Liver (tissue), 9 donors: Measurements from ENCODE around the gene CAVIN2. TPM values are rescaled to one million over a fixed set of nuclear protein-coding genes. Genes with fewer than 3 reads are reported as not detected.

Experiments
- DNase-seq: peaks from one replicate; pipeline ENCODE4 v3.0.0-alpha.2; 2017; ENCODE audit warnings: low spot score
- H3K27ac ChIP-seq, 2 donors: one replicate each; pipeline ENCODE4 v1.7.0; 2013; ENCODE audit warnings: inconsistent platforms in 2 of 2, low read length in 2 of 2, control low read depth in 1 of 2, low read depth in 1 of 2, mild to moderate bottlenecking in 1 of 2
- H3K27me3 ChIP-seq, 4 donors: one replicate each; pipeline versions ENCODE4 v1.6.1 to v1.7.0; 2013; ENCODE audit warnings: low read length in 3 of 4, inconsistent platforms in 1 of 4, mild to moderate bottlenecking in 1 of 4, moderate library complexity in 1 of 4; ENCODE audit not compliant: control insufficient read depth in 4 of 4, insufficient read depth in 4 of 4
- H3K36me3 ChIP-seq, 4 donors: one replicate each; pipeline versions ENCODE4 v1.6.1 to v1.7.0; 2013; ENCODE audit warnings: low read length in 3 of 4, mild to moderate bottlenecking in 3 of 4, low read depth in 1 of 4, moderate library complexity in 1 of 4; ENCODE audit not compliant: control insufficient read depth in 4 of 4, insufficient read depth in 3 of 4
- H3K4me1 ChIP-seq, 4 donors: one replicate each; pipeline versions ENCODE4 v1.6.1 to v1.7.0; 2013; ENCODE audit warnings: low read length in 3 of 4, mild to moderate bottlenecking in 3 of 4, moderate library complexity in 1 of 4; ENCODE audit not compliant: control insufficient read depth in 4 of 4, insufficient read depth in 4 of 4
- H3K4me3 ChIP-seq, 3 donors: one replicate each; pipeline versions ENCODE4 v1.6.1 to v1.7.0; 2013; ENCODE audit warnings: low read length in 3 of 3, control low read depth in 1 of 3, low read depth in 1 of 3, mild to moderate bottlenecking in 1 of 3
- H3K9ac ChIP-seq, 2 donors: one replicate each; pipeline ENCODE4 v1.7.0; 2013; ENCODE audit warnings: low read length in 2 of 2, mild to moderate bottlenecking in 2 of 2, moderate library complexity in 2 of 2, control low read depth in 1 of 2, low read depth in 1 of 2
- H3K9me3 ChIP-seq, 4 donors: one replicate each; pipeline versions ENCODE4 v1.6.1 to v1.7.0; 2013; ENCODE audit warnings: low read length in 3 of 4; ENCODE audit not compliant: control insufficient read depth in 4 of 4
- ATF3 ChIP-seq: IDR thresholded peaks from 2 replicates; pipeline ENCODE4 v1.6.1; 2016; ENCODE audit warnings: antibody characterized with exemption
- EGR1 ChIP-seq, 2 donors: IDR thresholded peaks; 2 replicates each; pipeline ENCODE4 v1.6.1; 2016 to 2018; ENCODE audit warnings: antibody characterized with exemption in 2 of 2, low read depth in 2 of 2
- FOXA1 ChIP-seq: IDR thresholded peaks from 2 replicates; pipeline ENCODE4 v1.6.1; 2016; ENCODE audit warnings: antibody characterized with exemption
- FOXA2 ChIP-seq: IDR thresholded peaks from 2 replicates; pipeline ENCODE4 v1.6.1; 2016; ENCODE audit warnings: antibody characterized with exemption
- GABPA ChIP-seq, 2 donors: IDR thresholded peaks in 1 of 2; conservative IDR thresholded peaks in 1 of 2; 2 replicates each; pipeline ENCODE4 v1.6.1; 2016; ENCODE audit warnings: antibody characterized with exemption in 2 of 2, mild to moderate bottlenecking in 1 of 2, moderate library complexity in 1 of 2
- HNF4A ChIP-seq, 2 donors: conservative IDR thresholded peaks; 2 replicates each; pipeline ENCODE4 v1.6.1; 2016; ENCODE audit warnings: antibody characterized with exemption in 2 of 2, mild to moderate bottlenecking in 2 of 2
- HNF4G ChIP-seq: IDR thresholded peaks from 2 replicates; pipeline ENCODE4 v1.6.1; 2016; ENCODE audit warnings: antibody characterized with exemption
- JUND ChIP-seq, 2 donors: IDR thresholded peaks; 2 replicates each; pipeline ENCODE4 v1.6.1; 2016; ENCODE audit warnings: antibody characterized with exemption in 2 of 2
- MAX ChIP-seq: IDR thresholded peaks from 2 replicates; pipeline ENCODE4 v1.6.1; 2016; ENCODE audit warnings: antibody characterized with exemption
- NR2F2 ChIP-seq: IDR thresholded peaks from 2 replicates; pipeline ENCODE4 v1.6.1; 2016; ENCODE audit warnings: antibody characterized with exemption
- RAD21 ChIP-seq, 2 donors: IDR thresholded peaks; 2 replicates each; pipeline ENCODE4 v1.6.1; 2016; ENCODE audit warnings: antibody characterized with exemption in 2 of 2, mild to moderate bottlenecking in 2 of 2
- REST ChIP-seq: IDR thresholded peaks from 2 replicates; pipeline ENCODE4 v1.6.1; 2016; ENCODE audit warnings: antibody characterized with exemption, mild to moderate bottlenecking
- RXRA ChIP-seq, 2 donors: IDR thresholded peaks; 2 replicates each; pipeline ENCODE4 v1.6.1; 2017 to 2018; ENCODE audit warnings: antibody characterized with exemption in 2 of 2, mild to moderate bottlenecking in 1 of 2
- SP1 ChIP-seq: IDR thresholded peaks from 2 replicates; pipeline ENCODE4 v1.6.1; 2018; ENCODE audit warnings: antibody characterized with exemption, mild to moderate bottlenecking
- TAF1 ChIP-seq: conservative IDR thresholded peaks from 2 replicates; pipeline ENCODE4 v1.6.1; 2016; ENCODE audit warnings: antibody characterized with exemption, mild to moderate bottlenecking
- YY1 ChIP-seq: IDR thresholded peaks from 2 replicates; pipeline ENCODE4 v1.6.1; 2016; ENCODE audit warnings: antibody characterized with exemption, mild to moderate bottlenecking
- ZBTB33 ChIP-seq: IDR thresholded peaks from 2 replicates; pipeline ENCODE4 v1.6.1; 2016; ENCODE audit warnings: antibody characterized with exemption
- WGBS: extraction: QIAGEN DNeasy Blood & Tissue Kit; methylation state at CpG from one replicate; pipeline ENCODE4 v1.1.7; 2013; 5-methylcytosine and 5-hydroxymethylcytosine counted together
- polyA plus RNA-seq, 2 donors: library from polyadenylated mRNA; stranded (reverse) in 1 of 2; unstranded in 1 of 2; fragments of 200-250 nt in 1 of 2; fragments of >200 nt in 1 of 2; fragmentation: Nextera tagmentation in 1 of 2; extraction: Ambion mirVana in 1 of 2; gene quantifications; one replicate each; pipeline versions ENCODE4 v1.2.1 to v1.2.3, GENCODE V29; 2013 to 2015
- total RNA-seq, 2 donors: library from RNA; depleted of rRNA; stranded (reverse); fragments of >200 nt; gene quantifications; one replicate each; pipeline ENCODE4 v1.2.3, GENCODE V29; 2014
- donor health status: healthy.
- donor health status: healthy.
- donor health status: healthy.
- donor health status: healthy.
- donor health status: healthy.

CAVIN2 gene
- total and polyA plus RNA-seq, 4 donors = 13.3 to 20.7 (median 14.0) TPM

- WGBS = 91% methylated on average over 1 of the region's 1 CpG
- Histone ChIP-seq H3K27ac (no peak overlapping the region), H3K27me3 (no peaks in the 10 kb centered on the region)
Observed at GRCh38 chr2:191818133-191818532, 28.8 kb downstream of the CAVIN2 start.

GRCh38 chr2:191815010-191815409 lies 31.9 kb downstream of the CAVIN2 start:
- Histone ChIP-seq H3K4me3 (no peak overlapping the region), H3K9me3 (no peaks in the 10 kb centered on the region), H3K27ac (no peak overlapping the region), H3K9ac (no peak overlapping the region), H3K4me1 (peaks cover 0 to 3% (median 1%) of the 10 kb centered on the region in 4 donors), H3K36me3 (no peaks in the 10 kb centered on the region), H3K27me3 (no peaks in the 10 kb centered on the region)
- WGBS = 91% methylated on average over 1 of the region's 1 CpG
- no peak for DNase-seq
- no peak for TF ChIP-seq FOXA1
- no peak for TF ChIP-seq RAD21 (IDR thresholded peaks at IDR 0.05)
- TF ChIP-seq EGR1 (IDR thresholded peaks at IDR 0.05; ENCODE audit: low read depth in 2 of 2) = no peak

More at GRCh38 chr2:191818133-191818532, 28.8 kb downstream of the CAVIN2 start:
- DNase-seq = no peak
- TF ChIP-seq FOXA1 (no peak), FOXA2 (no peak), SP1 (no peak), GABPA (IDR thresholded peaks at IDR 0.05 in 1 of 2, conservative IDR thresholded peaks at IDR 0.05 in 1 of 2) (no peak), REST (no peak), ATF3 (no peak), MAX (no peak), TAF1 (no peak), HNF4G (no peak), RAD21 (IDR thresholded peaks at IDR 0.05) (no peak), HNF4A (conservative IDR thresholded peaks at IDR 0.05) (no peak), YY1 (no peak)
- no peak overlapping the region for H3K4me3 ChIP-seq
- no peak overlapping the region for H3K9ac ChIP-seq
- H3K9me3 ChIP-seq = no peaks in the 10 kb centered on the region
- no peaks in the 10 kb centered on the region for H3K36me3 ChIP-seq
- peaks cover 0 to 2% (median 0%) of the 10 kb centered on the region in 4 donors for H3K4me1 ChIP-seq

GRCh38 chr2:191813943-191814342 lies 32.9 kb downstream of the CAVIN2 start:
- H3K27me3 ChIP-seq = no peaks in the 10 kb centered on the region

More at GRCh38 chr2:191813943-191814342, 32.9 kb downstream of the CAVIN2 start:
- Histone ChIP-seq H3K9me3 (no peaks in the 10 kb centered on the region), H3K27ac (no peak overlapping the region), H3K4me1 (peaks cover 0 to 3% (median 1%) of the 10 kb centered on the region in 4 donors), H3K9ac (no peak overlapping the region), H3K36me3 (no peaks in the 10 kb centered on the region), H3K4me3 (no peak overlapping the region)
- 66% methylated on average over 8 of the region's 8 CpGs for WGBS
- no peak for DNase-seq
- TF ChIP-seq SP1 (no peak), REST (no peak), YY1 (no peak), GABPA (IDR thresholded peaks at IDR 0.05 in 1 of 2, conservative IDR thresholded peaks at IDR 0.05 in 1 of 2) (no peak), EGR1 (IDR thresholded peaks at IDR 0.05; ENCODE audit: low read depth in 2 of 2) (no peak), TAF1 (no peak), ZBTB33 (no peak), NR2F2 (no peak), HNF4G (no peak), RXRA (IDR thresholded peaks at IDR 0.05) (no peak), FOXA2 (no peak), JUND (IDR thresholded peaks at IDR 0.05) (no peak), FOXA1 (no peak), RAD21 (IDR thresholded peaks at IDR 0.05) (no peak), HNF4A (conservative IDR thresholded peaks at IDR 0.05) (no peak)
